ENCODE data around the gene NMT2. TPM values are rescaled to one million over a fixed set of nuclear protein-coding genes. Genes with fewer than 3 reads are reported as not detected.

NMT2 gene
- total and polyA plus RNA-seq, 12 donors, result 3.4 to 31.4 (median 7.3) TPM

DNA sequence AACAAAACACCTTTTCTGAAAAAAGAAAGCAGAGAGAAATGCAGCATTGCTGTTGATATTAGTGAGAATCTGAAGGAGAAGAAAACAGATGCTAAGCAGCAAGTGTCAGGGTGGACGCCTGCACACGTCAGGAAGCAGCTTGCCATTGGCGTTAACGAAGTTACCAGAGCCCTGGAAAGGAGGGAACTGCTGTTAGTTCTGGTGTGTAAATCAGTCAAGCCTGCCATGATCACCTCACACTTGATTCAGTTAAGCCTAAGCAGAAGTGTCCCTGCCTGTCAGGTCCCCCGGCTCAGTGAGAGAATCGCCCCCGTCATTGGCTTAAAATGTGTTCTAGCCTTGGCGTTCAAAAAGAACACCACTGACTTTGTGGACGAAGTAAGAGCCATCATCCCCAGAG is 65.0 kb downstream of the NMT2 start:
- no peaks in the 10 kb centered on the region for H3K27me3 ChIP-seq
- peaks cover 0 to 35% of the 10 kb centered on the region in 2 donors for H3K36me3 ChIP-seq (replicated peaks in 1 of 2)
- H3K4me3 ChIP-seq, result no peak overlapping the region
- 84 to 90% (median 87%) methylated on average over 9 of the region's 9 CpGs for WGBS, 4 donors
- DNase-seq, result peak in 1 of 7 donors; percentile 69
- H3K4me1 ChIP-seq (replicated peaks in 1 of 2), result peaks cover 3 to 21% of the 10 kb centered on the region in 2 donors
- intact Hi-C loops (cut with DNase I), result no loop called here
- H3K9me3 ChIP-seq (replicated peaks in 1 of 3), result no peaks in the 10 kb centered on the region
- no peak for TF ChIP-seq CTCF (IDR thresholded peaks at IDR 0.05)
- no peak for TF ChIP-seq POLR2A (IDR thresholded peaks at IDR 0.05)
- no peak overlapping the region for H3K27ac ChIP-seq

DNA sequence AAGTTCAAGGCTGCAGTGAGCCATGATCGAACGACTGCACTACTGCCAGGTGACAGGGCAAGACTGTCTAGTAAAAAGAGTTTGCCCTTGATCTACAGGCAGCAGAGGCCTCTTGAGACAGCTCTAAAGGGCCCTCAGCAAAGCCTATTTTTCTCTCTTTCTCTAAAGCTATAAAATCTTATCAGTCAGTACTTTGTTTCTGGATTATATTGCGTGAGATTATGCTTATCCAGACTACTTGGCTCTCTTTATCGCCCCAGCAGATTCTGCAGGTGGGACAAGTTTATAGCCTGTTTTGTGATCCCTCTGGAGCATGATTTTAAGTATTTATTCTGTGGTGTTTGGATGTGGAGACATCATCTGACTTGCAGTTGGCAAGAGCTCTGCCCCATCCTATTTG is 68.6 kb downstream of the NMT2 start:
- intact Hi-C loops (cut with DNase I), result no loop called here

DNA sequence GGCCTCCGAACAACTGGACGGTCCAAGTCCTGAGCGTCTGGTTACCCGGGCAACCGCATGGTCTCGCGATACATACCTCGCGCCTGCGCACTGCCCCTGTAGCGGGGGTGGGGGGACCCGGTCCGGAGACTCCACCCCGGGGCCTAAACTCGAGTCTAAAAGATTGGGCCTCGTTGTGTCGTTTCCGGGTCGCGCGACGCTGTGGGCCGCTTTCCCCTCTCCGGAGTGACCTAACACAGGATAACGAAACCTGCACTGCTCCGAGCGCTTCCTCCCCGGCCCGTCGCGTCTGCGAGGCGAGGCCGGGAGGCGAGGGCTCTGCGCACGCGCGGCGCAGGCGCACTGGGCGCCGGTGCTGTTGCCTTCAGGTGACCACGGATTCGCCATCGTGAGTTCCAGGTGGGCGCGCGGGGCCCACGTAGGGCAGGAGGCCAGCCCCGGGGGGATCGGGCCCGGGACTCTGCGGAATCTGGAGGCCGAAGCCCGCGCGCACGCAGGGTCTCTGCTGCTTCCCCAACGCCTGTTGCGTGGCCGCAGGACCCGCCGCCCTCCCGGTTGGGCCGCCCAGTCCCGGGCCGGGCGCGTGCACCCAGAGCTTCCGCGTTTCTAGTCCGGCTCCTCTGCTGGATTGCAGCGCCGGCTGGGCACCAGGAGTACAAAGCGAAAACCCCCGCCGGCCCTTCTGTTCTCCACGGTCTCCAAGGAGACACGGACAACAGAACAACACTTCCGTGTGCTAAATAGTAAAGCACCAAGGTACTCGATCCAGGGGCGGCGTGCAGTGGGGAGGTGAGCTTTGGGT is 71.3 kb downstream of the NMT2 start, which contains the start of gene RPP38:
Gene RPP38 (plus strand): TSS at position 345 of the 802 bp plus-strand sequence. CDS start 5,960 bp downstream, outside the sequence.
- peaks cover 0 to under 1% of the 10 kb centered on the region in 2 donors for H3K36me3 ChIP-seq (replicated peaks in 1 of 2)
- H3K4me3 ChIP-seq, result peak within 1 kb of the TSS; percentile 31 to 98 (median 86)
- H3K9me3 ChIP-seq (replicated peaks in 1 of 3), result no peaks in the 10 kb centered on the region
- H3K27ac ChIP-seq, result peak within 1 kb of the TSS; percentile 92 to 99 (median 95)
- peaks cover 9 to 29% of the 10 kb centered on the region in 2 donors for H3K4me1 ChIP-seq (replicated peaks in 1 of 2)
- intact Hi-C loops (cut with DNase I), result no loop called here
- peak; percentile 97 to 99 (median 98) for DNase-seq
- no peaks in the 10 kb centered on the region for H3K27me3 ChIP-seq
- TF ChIP-seq POLR2A (IDR thresholded peaks at IDR 0.05), result peak in 1 of 2 donors; percentile 70
- no peak for TF ChIP-seq CTCF (IDR thresholded peaks at IDR 0.05)
- WGBS, 4 donors, result 0 to 1% (median 0%) methylated on average over 11 to 84 of the region's 84 CpGs

More for the DNA sequence above, 68.6 kb downstream of the NMT2 start:
- Histone ChIP-seq H3K9me3 (replicated peaks in 1 of 3) (no peaks in the 10 kb centered on the region), H3K4me1 (replicated peaks in 1 of 2) (peaks cover 9 to 29% of the 10 kb centered on the region in 2 donors), H3K27ac (peak overlapping the region in 1 of 5 donors; percentile 21), H3K36me3 (replicated peaks in 1 of 2) (peaks cover 0 to 27% of the 10 kb centered on the region in 2 donors), H3K27me3 (no peaks in the 10 kb centered on the region), H3K4me3 (no peak overlapping the region)
- 59 to 79% (median 62%) methylated on average over 4 of the region's 4 CpGs for WGBS, 4 donors
- no peak for DNase-seq
- TF ChIP-seq CTCF (IDR thresholded peaks at IDR 0.05) (no peak), POLR2A (IDR thresholded peaks at IDR 0.05) (no peak)

DNA sequence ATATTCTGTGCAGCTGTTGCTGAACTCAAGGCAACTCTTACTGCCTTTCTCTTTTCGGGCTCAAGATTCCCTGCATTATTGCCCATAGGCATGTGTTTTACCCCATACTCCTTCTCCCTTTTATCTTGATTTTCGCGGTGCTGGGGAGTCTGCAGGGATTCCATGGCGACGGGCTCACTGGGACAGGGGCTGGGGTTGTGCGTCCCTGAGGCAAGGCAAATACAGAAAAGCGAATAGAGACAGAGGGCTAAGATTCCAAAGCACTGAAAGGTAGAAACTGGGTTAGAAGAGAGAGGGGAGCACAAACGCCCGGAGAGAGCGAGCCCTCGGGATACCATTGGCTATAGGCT is 71.9 kb downstream of the NMT2 start:
- Histone ChIP-seq H3K27me3 (no peaks in the 10 kb centered on the region), H3K36me3 (replicated peaks in 1 of 2) (no peaks in the 10 kb centered on the region), H3K4me3 (peak overlapping the region in 3 of 4 donors; percentile 79 to 98 (median 93)), H3K9me3 (replicated peaks in 1 of 3) (no peaks in the 10 kb centered on the region), H3K27ac (peak overlapping the region in 4 of 5 donors; percentile 92 to 96 (median 95)), H3K4me1 (replicated peaks in 1 of 2) (peaks cover 9 to 29% of the 10 kb centered on the region in 2 donors)
- TF ChIP-seq POLR2A (IDR thresholded peaks at IDR 0.05), result no peak
- TF ChIP-seq CTCF (IDR thresholded peaks at IDR 0.05), result no peak
- DNase-seq, result peak in 1 of 7 donors; percentile 15
- WGBS, 4 donors, result 0 to 3% (median 1%) methylated on average over 10 to 11 of the region's 11 CpGs
- intact Hi-C loops (cut with DNase I), result no loop called here
